HCT116 (cell line): Measurements from ENCODE around the gene BCO1.

Experiments used
- EZH2 ChIP-seq: fragments of 200-600 bp; sonication (generic); IDR thresholded peaks from 2 replicates; pipeline ENCODE4 v1.6.1; 2017; ENCODE audit warnings: antibody characterized with exemption, mixed run types
- POLR2A ChIP-seq: IDR thresholded peaks from 2 replicates; pipeline ENCODE4 v1.7.0; 2011; ENCODE audit warnings: borderline replicate concordance; ENCODE audit not compliant: insufficient read depth, insufficient read length; ENCODE audit errors: extremely low read depth
- SIN3A ChIP-seq: IDR thresholded peaks from 2 replicates; pipeline ENCODE4 v1.6.1; 2012; ENCODE audit warnings: low read depth
- SRF ChIP-seq: IDR thresholded peaks from 2 replicates; pipeline ENCODE4 v1.6.1; 2012; ENCODE audit warnings: low read depth
- ZFX ChIP-seq: fragments of 450-650 bp; IDR thresholded peaks from 2 replicates; pipeline ENCODE4 v1.6.1; 2017
- TF ChIP-seq, protein P1 (sequence below), 3 experiments: fragments of 200-600 bp in 1 of 3; sonication (generic) in 1 of 3; IDR thresholded peaks in 2 of 3; conservative IDR thresholded peaks in 1 of 3; 2 replicates each; pipeline ENCODE4 v1.5.1; 2012 to 2017; ENCODE audit warnings: low read depth in 2 of 3, low read length in 2 of 3, antibody characterized with exemption in 1 of 3, borderline replicate concordance in 1 of 3, control low read depth in 1 of 3, mild to moderate bottlenecking in 1 of 3, mixed read lengths in 1 of 3, mixed run types in 1 of 3, moderate library complexity in 1 of 3; ENCODE audit not compliant: insufficient read depth in 1 of 3
- TF ChIP-seq, protein P2 (sequence below): IDR thresholded peaks from 2 replicates; pipeline ENCODE4 v1.6.1; 2012

GRCh38 chr16:81311762-81312161 is 73.3 kb downstream of the BCO1 start:
- TF ChIP-seq POLR2A, result no peak
- no peak for TF ChIP-seq SRF
- TF ChIP-seq, protein P1, sequence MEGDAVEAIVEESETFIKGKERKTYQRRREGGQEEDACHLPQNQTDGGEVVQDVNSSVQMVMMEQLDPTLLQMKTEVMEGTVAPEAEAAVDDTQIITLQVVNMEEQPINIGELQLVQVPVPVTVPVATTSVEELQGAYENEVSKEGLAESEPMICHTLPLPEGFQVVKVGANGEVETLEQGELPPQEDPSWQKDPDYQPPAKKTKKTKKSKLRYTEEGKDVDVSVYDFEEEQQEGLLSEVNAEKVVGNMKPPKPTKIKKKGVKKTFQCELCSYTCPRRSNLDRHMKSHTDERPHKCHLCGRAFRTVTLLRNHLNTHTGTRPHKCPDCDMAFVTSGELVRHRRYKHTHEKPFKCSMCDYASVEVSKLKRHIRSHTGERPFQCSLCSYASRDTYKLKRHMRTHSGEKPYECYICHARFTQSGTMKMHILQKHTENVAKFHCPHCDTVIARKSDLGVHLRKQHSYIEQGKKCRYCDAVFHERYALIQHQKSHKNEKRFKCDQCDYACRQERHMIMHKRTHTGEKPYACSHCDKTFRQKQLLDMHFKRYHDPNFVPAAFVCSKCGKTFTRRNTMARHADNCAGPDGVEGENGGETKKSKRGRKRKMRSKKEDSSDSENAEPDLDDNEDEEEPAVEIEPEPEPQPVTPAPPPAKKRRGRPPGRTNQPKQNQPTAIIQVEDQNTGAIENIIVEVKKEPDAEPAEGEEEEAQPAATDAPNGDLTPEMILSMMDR (IDR thresholded peaks at IDR 0.05 in 2 of 3, conservative IDR thresholded peaks at IDR 0.05 in 1 of 3; ENCODE audit: borderline replicate concordance in 1 of 3, insufficient read depth in 1 of 3, low read depth in 2 of 3, low read length in 2 of 3), result no peak
- TF ChIP-seq, protein P2, sequence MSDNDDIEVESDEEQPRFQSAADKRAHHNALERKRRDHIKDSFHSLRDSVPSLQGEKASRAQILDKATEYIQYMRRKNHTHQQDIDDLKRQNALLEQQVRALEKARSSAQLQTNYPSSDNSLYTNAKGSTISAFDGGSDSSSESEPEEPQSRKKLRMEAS, result no peak
- no peak for TF ChIP-seq EZH2
- TF ChIP-seq SIN3A, result no peak
- no peak for TF ChIP-seq ZFX
